C4-2B (cell line): ENCODE data around the gene EEF2K.

Experiments
- ZFX ChIP-seq: fragments of 450-650 bp; IDR thresholded peaks from 2 replicates; pipeline ENCODE4 v1.6.1; 2017
- TF ChIP-seq, protein P1 (sequence below): fragments of 450-650 bp; conservative IDR thresholded peaks from 2 replicates; pipeline ENCODE4 v1.5.1; 2017; ENCODE audit warnings: mild to moderate bottlenecking

DNA sequence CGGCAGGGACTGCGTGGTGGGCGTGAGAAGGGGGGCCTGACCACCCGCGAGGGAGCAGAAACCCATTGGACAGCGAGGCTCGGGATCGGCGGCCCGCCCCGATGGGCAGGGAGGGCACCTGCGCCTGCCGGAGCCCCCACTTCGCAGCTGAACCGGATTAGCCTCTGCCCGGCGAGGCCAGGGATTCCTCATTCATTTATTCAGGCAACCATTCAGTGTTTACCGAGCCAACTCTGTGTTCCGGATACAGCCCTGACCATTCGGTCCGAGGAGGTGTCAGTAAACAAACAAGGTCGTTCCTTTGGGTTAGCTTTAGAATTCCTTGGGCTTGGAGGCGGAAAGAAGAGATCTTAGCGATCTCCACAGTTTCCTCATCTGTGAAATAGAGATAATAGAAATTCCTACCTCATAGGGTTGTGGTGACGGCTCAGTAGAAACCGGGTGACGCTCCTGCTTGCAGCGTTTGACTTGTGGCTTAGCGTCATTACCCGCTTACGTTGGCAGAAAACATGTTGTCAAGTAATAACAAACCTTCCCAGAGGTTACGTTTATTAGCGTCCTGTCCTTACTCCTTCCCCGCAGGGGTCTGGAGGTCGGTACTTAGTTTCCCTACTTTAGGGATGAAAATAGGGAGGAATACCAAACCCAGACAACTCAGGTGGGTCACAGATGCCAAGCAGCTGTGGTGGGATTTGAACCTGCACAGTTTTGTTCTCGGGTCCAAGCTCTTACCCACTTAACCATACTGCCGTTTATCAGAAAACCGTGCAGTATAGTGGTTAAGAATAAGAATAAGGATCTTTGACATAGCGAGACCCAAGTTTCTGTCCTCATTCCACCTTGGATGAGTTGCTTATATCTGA, 92.0 kb downstream of the EEF2K start:
- TF ChIP-seq, protein P1, sequence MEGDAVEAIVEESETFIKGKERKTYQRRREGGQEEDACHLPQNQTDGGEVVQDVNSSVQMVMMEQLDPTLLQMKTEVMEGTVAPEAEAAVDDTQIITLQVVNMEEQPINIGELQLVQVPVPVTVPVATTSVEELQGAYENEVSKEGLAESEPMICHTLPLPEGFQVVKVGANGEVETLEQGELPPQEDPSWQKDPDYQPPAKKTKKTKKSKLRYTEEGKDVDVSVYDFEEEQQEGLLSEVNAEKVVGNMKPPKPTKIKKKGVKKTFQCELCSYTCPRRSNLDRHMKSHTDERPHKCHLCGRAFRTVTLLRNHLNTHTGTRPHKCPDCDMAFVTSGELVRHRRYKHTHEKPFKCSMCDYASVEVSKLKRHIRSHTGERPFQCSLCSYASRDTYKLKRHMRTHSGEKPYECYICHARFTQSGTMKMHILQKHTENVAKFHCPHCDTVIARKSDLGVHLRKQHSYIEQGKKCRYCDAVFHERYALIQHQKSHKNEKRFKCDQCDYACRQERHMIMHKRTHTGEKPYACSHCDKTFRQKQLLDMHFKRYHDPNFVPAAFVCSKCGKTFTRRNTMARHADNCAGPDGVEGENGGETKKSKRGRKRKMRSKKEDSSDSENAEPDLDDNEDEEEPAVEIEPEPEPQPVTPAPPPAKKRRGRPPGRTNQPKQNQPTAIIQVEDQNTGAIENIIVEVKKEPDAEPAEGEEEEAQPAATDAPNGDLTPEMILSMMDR, result no peak
- no peak for TF ChIP-seq ZFX
